HL-60/S4 treated with retinoic acid at 250 ng/mL for 4 days and 3 days (cell line): Measurements from ENCODE around the gene KRTAP10-7.
"Not testable (repeated sequence)": the region's sequence is repeated elsewhere in the genome, so short reads cannot be mapped to it uniquely, and the experiment has no call there.

Experiments used
- in situ Hi-C: fragments of 300-500 bp; cut with MboI; formaldehyde crosslinking; loops from 2 replicates; pipeline ENCODE4 v1.7.0; 2022; ENCODE audit warnings: low sequenced_read_pairs

The KRTAP10-7 gene

GRCh38 chr21:44609193-44609592 is 8.8 kb downstream of the KRTAP10-7 start:
- in situ Hi-C loops: no loop called here

- in situ Hi-C loops: not testable (repeated sequence)
Observed at GRCh38 chr21:44610157-44610843, 9.9 kb downstream of the KRTAP10-7 start.

GRCh38 chr21:44611551-44611950 is 11.2 kb downstream of the KRTAP10-7 start:
- in situ Hi-C loops: no loop called here

- in situ Hi-C loops: no loop called here
Observed at GRCh38 chr21:44612029-44612486, 11.7 kb downstream of the KRTAP10-7 start, which contains the start of gene KRTAP10-8. Gene KRTAP10-8, plus strand, starts transcription at chr21:44612079. Its CDS starts 22 bp downstream, at chr21:44612101.

GRCh38 chr21:44612669-44613229 is 12.4 kb downstream of the KRTAP10-7 start:
- in situ Hi-C loops: no loop called here

GRCh38 chr21:44613386-44614155 is 13.2 kb downstream of the KRTAP10-7 start:
- in situ Hi-C loops: no loop called here

GRCh38 chr21:44614161-44614631 is 13.8 kb downstream of the KRTAP10-7 start:
- in situ Hi-C loops: no loop called here

GRCh38 chr21:44614961-44615391 is 14.6 kb downstream of the KRTAP10-7 start:
- in situ Hi-C loops: no loop called here

GRCh38 chr21:44615466-44615865 is 15.1 kb downstream of the KRTAP10-7 start:
- in situ Hi-C loops: no loop called here

GRCh38 chr21:44615911-44616590 is 15.7 kb downstream of the KRTAP10-7 start:
- in situ Hi-C loops: no loop called here

- in situ Hi-C loops: no loop called here
Observed at GRCh38 chr21:44616591-44616926, 16.2 kb downstream of the KRTAP10-7 start.

- in situ Hi-C loops: no loop called here
Observed at GRCh38 chr21:44617071-44617501, 16.7 kb downstream of the KRTAP10-7 start.

- in situ Hi-C loops: no loop called here
Observed at GRCh38 chr21:44618504-44618903, 18.1 kb downstream of the KRTAP10-7 start.

- in situ Hi-C loops: no loop called here
Observed at GRCh38 chr21:44618909-44619308, 18.5 kb downstream of the KRTAP10-7 start.

- in situ Hi-C loops: no loop called here
Observed at GRCh38 chr21:44619886-44620285, 19.5 kb downstream of the KRTAP10-7 start.

GRCh38 chr21:44623575-44623974 is 23.2 kb downstream of the KRTAP10-7 start:
- in situ Hi-C loops: no loop called here

GRCh38 chr21:44625756-44626155 is 25.4 kb downstream of the KRTAP10-7 start:
- in situ Hi-C loops: no loop called here

GRCh38 chr21:44626262-44626661 is 25.9 kb downstream of the KRTAP10-7 start:
- in situ Hi-C loops: no loop called here

GRCh38 chr21:44626673-44627143 is 26.3 kb downstream of the KRTAP10-7 start, which contains the start of gene KRTAP10-9:
Gene KRTAP10-9, plus strand, starts transcription at chr21:44627093. Its CDS starts 79 bp downstream, at chr21:44627172.
- in situ Hi-C loops: no loop called here

- in situ Hi-C loops: not testable (repeated sequence)
Observed at GRCh38 chr21:44627181-44627822, 26.9 kb downstream of the KRTAP10-7 start.
